Dendritic cell treated with granulocyte-macrophage colony-stimulating factor and Interleukin-4, amounts not matched to agents 40 ng/mL and 50 ng/mL, for 4 days (primary cell): ENCODE results near the gene CDON.

Experiments
- H3K27ac Mint-ChIP-seq: one replicate; pipeline ENCODE4 v1.8.0; 2022; ENCODE audit warnings: mild to moderate bottlenecking, mixed read lengths
- H3K27me3 Mint-ChIP-seq: one replicate; pipeline ENCODE4 v1.8.0; 2022; ENCODE audit warnings: mild to moderate bottlenecking, mixed read lengths
- H3K36me3 Mint-ChIP-seq: one replicate; pipeline ENCODE4 v1.8.0; 2022; ENCODE audit warnings: low read depth, mixed read lengths
- H3K4me1 Mint-ChIP-seq: one replicate; pipeline ENCODE4 v1.8.0; 2022; ENCODE audit warnings: low read depth, mixed read lengths
- H3K4me3 Mint-ChIP-seq: one replicate; pipeline ENCODE4 v1.8.0; 2022; ENCODE audit warnings: mild to moderate bottlenecking, moderate library complexity, mixed read lengths
- H3K9me3 Mint-ChIP-seq: one replicate; pipeline ENCODE4 v1.8.0; 2022; ENCODE audit warnings: mixed read lengths
- intact Hi-C: fragments of 100-400 bp; cut with micrococcal nuclease; formaldehyde crosslinking; loops from one replicate; pipeline ENCODE4 v1.15.0; 2022

CDON gene

GRCh38 chr11:125956391-125957134, 106.1 kb downstream of the CDON start:
- Mint-ChIP-seq H3K27me3 (no peaks in the 10 kb centered on the region), H3K9me3 (no peaks in the 10 kb centered on the region), H3K4me1 (no peaks in the 10 kb centered on the region), H3K27ac (no peak overlapping the region), H3K4me3 (no peak overlapping the region), H3K36me3 (no peaks in the 10 kb centered on the region)
- intact Hi-C loops, result no loop called here

- peaks cover 1% of the 10 kb centered on the region for H3K27me3 Mint-ChIP-seq
- H3K9me3 Mint-ChIP-seq, result no peaks in the 10 kb centered on the region
- H3K27ac Mint-ChIP-seq, result no peak overlapping the region
- H3K36me3 Mint-ChIP-seq, result no peaks in the 10 kb centered on the region
- intact Hi-C loops, result no loop called here
- no peaks in the 10 kb centered on the region for H3K4me1 Mint-ChIP-seq
- no peak overlapping the region for H3K4me3 Mint-ChIP-seq
These were observed 106.8 kb downstream of the CDON start for GRCh38 chr11:125955856-125956255.

GRCh38 chr11:125954945-125955640, 107.6 kb downstream of the CDON start:
- H3K27me3 Mint-ChIP-seq, result peaks cover 1% of the 10 kb centered on the region
- no peaks in the 10 kb centered on the region for H3K4me1 Mint-ChIP-seq
- H3K9me3 Mint-ChIP-seq, result no peaks in the 10 kb centered on the region
- H3K36me3 Mint-ChIP-seq, result no peaks in the 10 kb centered on the region
- intact Hi-C loops, result no loop called here
- H3K27ac Mint-ChIP-seq, result no peak overlapping the region
- no peak overlapping the region for H3K4me3 Mint-ChIP-seq

GRCh38 chr11:125954123-125954944, 108.3 kb downstream of the CDON start:
- Mint-ChIP-seq H3K27me3 (peaks cover 1% of the 10 kb centered on the region), H3K9me3 (no peaks in the 10 kb centered on the region), H3K4me1 (no peaks in the 10 kb centered on the region), H3K27ac (no peak overlapping the region), H3K36me3 (no peaks in the 10 kb centered on the region), H3K4me3 (no peak overlapping the region)
- intact Hi-C loops, result no loop called here

GRCh38 chr11:125953401-125953935, 109.2 kb downstream of the CDON start:
- peaks cover 1% of the 10 kb centered on the region for H3K27me3 Mint-ChIP-seq
- no peaks in the 10 kb centered on the region for H3K36me3 Mint-ChIP-seq
- H3K9me3 Mint-ChIP-seq, result no peaks in the 10 kb centered on the region
- H3K4me3 Mint-ChIP-seq, result no peak overlapping the region
- H3K27ac Mint-ChIP-seq, result no peak overlapping the region
- H3K4me1 Mint-ChIP-seq, result no peaks in the 10 kb centered on the region
- intact Hi-C loops, result no loop called here

- intact Hi-C loops, result no loop called here
- no peaks in the 10 kb centered on the region for H3K9me3 Mint-ChIP-seq
- H3K27me3 Mint-ChIP-seq, result peaks cover 1% of the 10 kb centered on the region
- H3K4me3 Mint-ChIP-seq, result no peak overlapping the region
- H3K4me1 Mint-ChIP-seq, result no peaks in the 10 kb centered on the region
- no peaks in the 10 kb centered on the region for H3K36me3 Mint-ChIP-seq
- H3K27ac Mint-ChIP-seq, result no peak overlapping the region
These were observed 109.7 kb downstream of the CDON start for GRCh38 chr11:125952973-125953372.

GRCh38 chr11:125952559-125952958, 110.1 kb downstream of the CDON start:
- Mint-ChIP-seq H3K4me1 (no peaks in the 10 kb centered on the region), H3K27me3 (peaks cover 1% of the 10 kb centered on the region), H3K36me3 (no peaks in the 10 kb centered on the region), H3K4me3 (no peak overlapping the region), H3K27ac (no peak overlapping the region), H3K9me3 (no peaks in the 10 kb centered on the region)
- intact Hi-C loops, result no loop called here

GRCh38 chr11:125951731-125952130, 110.9 kb downstream of the CDON start:
- Mint-ChIP-seq H3K27me3 (peaks cover 1% of the 10 kb centered on the region), H3K4me1 (no peaks in the 10 kb centered on the region), H3K27ac (no peak overlapping the region), H3K36me3 (no peaks in the 10 kb centered on the region), H3K9me3 (no peaks in the 10 kb centered on the region), H3K4me3 (no peak overlapping the region)
- intact Hi-C loops, result no loop called here

GRCh38 chr11:125950696-125951651, 111.7 kb downstream of the CDON start:
- H3K4me3 Mint-ChIP-seq, result no peak overlapping the region
- peaks cover 1% of the 10 kb centered on the region for H3K27me3 Mint-ChIP-seq
- no peaks in the 10 kb centered on the region for H3K9me3 Mint-ChIP-seq
- H3K36me3 Mint-ChIP-seq, result no peaks in the 10 kb centered on the region
- intact Hi-C loops, result no loop called here
- no peak overlapping the region for H3K27ac Mint-ChIP-seq
- H3K4me1 Mint-ChIP-seq, result no peaks in the 10 kb centered on the region

- H3K27ac Mint-ChIP-seq, result no peak overlapping the region
- H3K36me3 Mint-ChIP-seq, result no peaks in the 10 kb centered on the region
- H3K4me3 Mint-ChIP-seq, result no peak overlapping the region
These were observed 112.5 kb downstream of the CDON start for GRCh38 chr11:125950178-125950490.

GRCh38 chr11:125949271-125950177, 113.1 kb downstream of the CDON start:
- no peaks in the 10 kb centered on the region for H3K9me3 Mint-ChIP-seq
- peaks cover 1% of the 10 kb centered on the region for H3K27me3 Mint-ChIP-seq
- intact Hi-C loops, result no loop called here
- no peak overlapping the region for H3K27ac Mint-ChIP-seq
- H3K36me3 Mint-ChIP-seq, result no peaks in the 10 kb centered on the region
- H3K4me1 Mint-ChIP-seq, result no peaks in the 10 kb centered on the region
- no peak overlapping the region for H3K4me3 Mint-ChIP-seq

More at GRCh38 chr11:125950178-125950490, 112.5 kb downstream of the CDON start:
- peaks cover 1% of the 10 kb centered on the region for H3K27me3 Mint-ChIP-seq
- intact Hi-C loops, result no loop called here
- H3K9me3 Mint-ChIP-seq, result no peaks in the 10 kb centered on the region
- H3K4me1 Mint-ChIP-seq, result no peaks in the 10 kb centered on the region

- Mint-ChIP-seq H3K4me1 (no peaks in the 10 kb centered on the region), H3K27me3 (peaks cover 4% of the 10 kb centered on the region), H3K4me3 (no peak overlapping the region), H3K27ac (no peak overlapping the region), H3K36me3 (no peaks in the 10 kb centered on the region), H3K9me3 (no peaks in the 10 kb centered on the region)
- intact Hi-C loops, result no loop called here
These were observed 114.2 kb downstream of the CDON start for GRCh38 chr11:125948278-125949051.
